ENCODE data around the gene CUX1. TPM values are rescaled to one million over a fixed set of nuclear protein-coding genes. Genes with fewer than 3 reads are reported as not detected.

The CUX1 gene
- total RNA-seq, 1 experiment from 2014 or later, result 53.5 TPM

DNA sequence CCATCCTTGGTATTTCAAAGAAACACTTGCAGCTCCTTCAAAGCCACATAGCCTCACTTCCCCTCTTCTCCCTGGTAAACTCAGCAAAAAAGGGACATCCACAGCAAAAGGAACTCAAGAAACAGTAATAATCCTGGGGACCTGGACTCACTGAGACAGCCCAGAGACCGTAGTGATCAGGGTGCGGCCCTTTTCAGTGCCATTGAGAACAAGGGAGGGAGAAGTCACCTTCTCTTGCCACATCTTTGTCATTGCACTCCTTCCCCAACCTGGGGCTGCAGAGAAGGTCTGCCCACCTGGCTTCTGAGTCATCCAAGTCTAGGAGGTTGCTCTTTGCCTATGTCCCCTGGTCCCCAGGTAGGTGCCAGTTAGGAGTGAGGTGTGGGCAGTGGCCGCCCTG, 375.4 kb downstream of the CUX1 start:
- TF ChIP-seq CTCF (conservative IDR thresholded peaks at IDR 0.05), result no peak
- no peak overlapping the region for H2BK5ac ChIP-seq (ENCODE audit: insufficient read length, low read length)
- H3K4me2 ChIP-seq (ENCODE audit: insufficient read depth, insufficient read length, low read length), result no peak overlapping the region
- no peak overlapping the region for H2BK15ac ChIP-seq (ENCODE audit: low read depth, low read length)
- no peak for DNase-seq
- Mint-ChIP-seq H3K4me3 (no peak overlapping the region), H3K36me3 (ENCODE audit: insufficient read depth in 1 of 3, low read depth in 3 of 3) (peaks cover 16 to 72% (median 61%) of the 10 kb centered on the region in 3 experiments), H3K27me3 (ENCODE audit: low read depth) (no peaks in the 10 kb centered on the region), H3K9me3 (no peaks in the 10 kb centered on the region), H3K4me1 (peaks cover 25% of the 10 kb centered on the region in 2 experiments), H3K27ac (peak overlapping the region; percentile 36 to 97 (median 68); a peak in 3 of 7 replicates)
- no peak overlapping the region for H4K5ac ChIP-seq (ENCODE audit: insufficient read length, low read depth, low read length)
- no peak overlapping the region for H3K27ac ChIP-seq (ENCODE audit: insufficient read length, low read depth, low read length)
- H3K79me1 ChIP-seq (ENCODE audit: insufficient read depth, low read depth, low read length, poor library complexity, severe bottlenecking), result no peaks in the 10 kb centered on the region
- no peaks in the 10 kb centered on the region for H3K9me3 ChIP-seq (ENCODE audit: control insufficient read depth, low read depth, low read length)
- H2AK5ac ChIP-seq (ENCODE audit: insufficient read length, low read length), result no peak overlapping the region
- H2BK120ac ChIP-seq (ENCODE audit: low read depth, low read length, poor library complexity, severe bottlenecking), result no peak overlapping the region
- no peaks in the 10 kb centered on the region for H3K79me2 ChIP-seq (ENCODE audit: insufficient read depth, low read length)
- H3T11ph ChIP-seq (ENCODE audit: low read length), result no peak overlapping the region
- no peaks in the 10 kb centered on the region; the same call in 1 of the 2 replicates for H3K4me1 ChIP-seq (ENCODE audit: insufficient read depth, low read length)
- no peak overlapping the region for H3K4ac ChIP-seq (ENCODE audit: low read depth, low read length)
- H3K18ac ChIP-seq (ENCODE audit: insufficient read length, low read depth, low read length), result no peak overlapping the region
- H3K9ac ChIP-seq (ENCODE audit: extremely low read depth, insufficient read length, low read length), result no peak overlapping the region
- no peak overlapping the region for H2BK12ac ChIP-seq (ENCODE audit: insufficient read length, low read depth, low read length)
- H3K23ac ChIP-seq (ENCODE audit: insufficient read length, low read depth, low read length), result no peak overlapping the region
- no peak overlapping the region for H4K91ac ChIP-seq (ENCODE audit: insufficient read length, low read depth, low read length)
- H4K8ac ChIP-seq (replicated peaks; ENCODE audit: insufficient read length, low read depth, low read length), result no peak overlapping the region
- H4K20me1 ChIP-seq (ENCODE audit: control insufficient read depth, insufficient read depth, insufficient read length), result no peaks in the 10 kb centered on the region
- H2AFZ ChIP-seq (ENCODE audit: low read length), result no peak overlapping the region
- no peaks in the 10 kb centered on the region for H3K23me2 ChIP-seq (ENCODE audit: insufficient read length, low read depth, low read length, poor library complexity, severe bottlenecking)
- no CpG with 5 or more reads among the region's 3 CpGs for WGBS (ENCODE audit: extremely low coverage, insufficient read length, low lambda C conversion rate)
- no peak overlapping the region; the same call in 1 of the 2 replicates for H3K14ac ChIP-seq (ENCODE audit: insufficient read depth, low read length)
- H3K27me3 ChIP-seq (ENCODE audit: insufficient read depth, low read length), result no peaks in the 10 kb centered on the region
- no peak overlapping the region for H2BK20ac ChIP-seq (ENCODE audit: low read depth, low read length, poor library complexity, severe bottlenecking)
- no peak overlapping the region for H3K56ac ChIP-seq (ENCODE audit: insufficient read length, low read depth, low read length)

All from H9 (cell line).